PFSK-1 (cell line): Measurements from ENCODE around the gene LDLRAD4.

ENCODE experiments used
- POLR2AphosphoS5 ChIP-seq: IDR thresholded peaks from 2 replicates; pipeline ENCODE4 v1.6.1; 2012; ENCODE audit warnings: low read depth, mild to moderate bottlenecking, control low read depth, low read length, moderate library complexity
- REST ChIP-seq, 2 experiments: IDR thresholded peaks; 2 replicates each; pipeline versions ENCODE4 v1.6.1 to v1.8.0; 2011 to 2012; ENCODE audit warnings: low read depth in 2 of 2, low read length in 2 of 2, control low read depth in 1 of 2, inconsistent platforms in 1 of 2, mild to moderate bottlenecking in 1 of 2, moderate library complexity in 1 of 2; ENCODE audit not compliant: insufficient read depth in 1 of 2
- SIN3A ChIP-seq: IDR thresholded peaks from 2 replicates; pipeline ENCODE4 v1.6.1; 2012; ENCODE audit warnings: mild to moderate bottlenecking, low read length, moderate library complexity, borderline replicate concordance; ENCODE audit not compliant: insufficient read depth
- TAF1 ChIP-seq: IDR thresholded peaks from 2 replicates; pipeline ENCODE4 v1.6.1; 2012; ENCODE audit warnings: low read length, control low read depth, borderline replicate concordance; ENCODE audit not compliant: insufficient read depth

- TF ChIP-seq POLR2AphosphoS5 (no peak), TAF1 (no peak), REST (IDR thresholded peaks at IDR 0.05; ENCODE audit: insufficient read depth in 1 of 2, low read depth in 2 of 2, low read length in 2 of 2) (no peak), SIN3A (no peak)
These were observed 90.6 kb downstream of the LDLRAD4 start for GRCh38 chr18:13309031-13309747.
